Measurements from ENCODE around the gene CPNE8. TPM values are rescaled to one million over a fixed set of nuclear protein-coding genes. Genes with fewer than 3 reads are reported as not detected.

The CPNE8 gene
- total RNA-seq, 1 experiment from 2014 or later = 13.5 TPM

GRCh38 chr12:38872561-38872960 is 32.8 kb downstream of the CPNE8 start:
- TF ChIP-seq CTCF (IDR thresholded peaks at IDR 0.05; ENCODE audit: insufficient read depth in 1 of 2, low read depth in 1 of 2, low read length in 1 of 2, severe bottlenecking in 1 of 2, unreplicated experiment in 1 of 2) = no peak
- H3K4me1 ChIP-seq = no peaks in the 10 kb centered on the region
- ChIA-PET POLR2A (no interaction called here), CTCF (no interaction called here)
- no peak for DNase-seq
- BruUV-seq (replicated peaks) = no TSS peak
- H3K27me3 Mint-ChIP-seq (ENCODE audit: insufficient read depth, unreplicated experiment) = no peaks in the 10 kb centered on the region
- H3K36me3 Mint-ChIP-seq (ENCODE audit: insufficient read depth, unreplicated experiment) = peaks cover 5% of the 10 kb centered on the region
- H3K27ac Mint-ChIP-seq (ENCODE audit: unreplicated experiment) = no peak overlapping the region
- intact Hi-C loops (cut with micrococcal nuclease; ENCODE audit: unreplicated experiment) = no loop called here
- H3K9me3 Mint-ChIP-seq (ENCODE audit: unreplicated experiment) = no peaks in the 10 kb centered on the region
- H3K4me1 Mint-ChIP-seq (ENCODE audit: low read depth, unreplicated experiment) = no peaks in the 10 kb centered on the region
- H3K4me3 Mint-ChIP-seq (ENCODE audit: unreplicated experiment) = no peak overlapping the region
- no peaks in the 10 kb centered on the region for H3K27me3 ChIP-seq (replicated peaks; ENCODE audit: control insufficient read depth, insufficient read depth, low read length)
- no peaks in the 10 kb centered on the region for H3K9me3 ChIP-seq
- no peaks in the 10 kb centered on the region for H3K36me3 ChIP-seq (ENCODE audit: control insufficient read depth, insufficient read depth, low read length)
- H3K4me3 ChIP-seq (ENCODE audit: low read depth, low read length) = no peak overlapping the region

DNA sequence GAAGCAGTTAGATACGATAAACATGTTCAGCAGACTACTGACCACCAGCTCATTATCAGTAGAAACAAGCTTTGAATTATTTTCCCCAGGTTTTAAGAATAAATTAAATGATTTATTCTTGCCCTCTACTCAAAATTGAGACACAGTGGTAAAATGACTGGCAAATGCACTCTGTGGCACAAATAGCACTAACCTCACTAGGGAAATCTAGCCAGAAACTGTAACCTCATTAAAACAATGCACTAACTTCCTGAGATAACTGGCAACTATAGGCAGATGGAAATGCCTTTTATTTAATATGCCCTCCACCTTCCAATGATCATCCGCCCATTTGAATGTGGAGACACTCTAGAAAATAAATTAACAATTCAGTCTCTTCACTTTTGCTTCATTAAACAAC is 33.2 kb downstream of the CPNE8 start:
- H3K36me3 Mint-ChIP-seq (ENCODE audit: insufficient read depth, unreplicated experiment) = peaks cover 5% of the 10 kb centered on the region
- Histone ChIP-seq H3K4me3 (ENCODE audit: low read depth, low read length) (no peak overlapping the region), H3K36me3 (ENCODE audit: control insufficient read depth, insufficient read depth, low read length) (no peaks in the 10 kb centered on the region), H3K27me3 (replicated peaks; ENCODE audit: control insufficient read depth, insufficient read depth, low read length) (no peaks in the 10 kb centered on the region), H3K4me1 (no peaks in the 10 kb centered on the region), H3K9me3 (no peaks in the 10 kb centered on the region)
- POLR2A ChIA-PET = no interaction called here
- H3K4me3 Mint-ChIP-seq (ENCODE audit: unreplicated experiment) = no peak overlapping the region
- intact Hi-C loops (cut with micrococcal nuclease; ENCODE audit: unreplicated experiment) = no loop called here
- no peaks in the 10 kb centered on the region for H3K4me1 Mint-ChIP-seq (ENCODE audit: low read depth, unreplicated experiment)
- CTCF ChIA-PET = no interaction called here
- no peaks in the 10 kb centered on the region for H3K27me3 Mint-ChIP-seq (ENCODE audit: insufficient read depth, unreplicated experiment)
- no peak for DNase-seq
- no peak overlapping the region for H3K27ac Mint-ChIP-seq (ENCODE audit: unreplicated experiment)
- H3K9me3 Mint-ChIP-seq (ENCODE audit: unreplicated experiment) = no peaks in the 10 kb centered on the region
- no peak for TF ChIP-seq CTCF (IDR thresholded peaks at IDR 0.05; ENCODE audit: insufficient read depth in 1 of 2, low read depth in 1 of 2, low read length in 1 of 2, severe bottlenecking in 1 of 2, unreplicated experiment in 1 of 2)
- BruUV-seq (replicated peaks) = no TSS peak

GRCh38 chr12:38869036-38869435 is 36.4 kb downstream of the CPNE8 start:
- ChIA-PET CTCF (no interaction called here), POLR2A (no interaction called here)
- Histone ChIP-seq H3K9me3 (no peaks in the 10 kb centered on the region), H3K4me1 (no peaks in the 10 kb centered on the region), H3K4me3 (ENCODE audit: low read depth, low read length) (no peak overlapping the region), H3K36me3 (ENCODE audit: control insufficient read depth, insufficient read depth, low read length) (no peaks in the 10 kb centered on the region), H3K27me3 (replicated peaks; ENCODE audit: control insufficient read depth, insufficient read depth, low read length) (no peaks in the 10 kb centered on the region)
- no peak overlapping the region for H3K4me3 Mint-ChIP-seq (ENCODE audit: unreplicated experiment)
- no peak for DNase-seq
- H3K4me1 Mint-ChIP-seq (ENCODE audit: low read depth, unreplicated experiment) = no peaks in the 10 kb centered on the region
- H3K9me3 Mint-ChIP-seq (ENCODE audit: unreplicated experiment) = no peaks in the 10 kb centered on the region
- TF ChIP-seq CTCF (IDR thresholded peaks at IDR 0.05; ENCODE audit: insufficient read depth in 1 of 2, low read depth in 1 of 2, low read length in 1 of 2, severe bottlenecking in 1 of 2, unreplicated experiment in 1 of 2) = no peak
- BruUV-seq (replicated peaks) = no TSS peak
- no peaks in the 10 kb centered on the region for H3K27me3 Mint-ChIP-seq (ENCODE audit: insufficient read depth, unreplicated experiment)
- H3K36me3 Mint-ChIP-seq (ENCODE audit: insufficient read depth, unreplicated experiment) = peaks cover 5% of the 10 kb centered on the region
- intact Hi-C loops (cut with micrococcal nuclease; ENCODE audit: unreplicated experiment) = no loop called here
- H3K27ac Mint-ChIP-seq (ENCODE audit: unreplicated experiment) = no peak overlapping the region
